OCI-LY7 (cell line): ENCODE measurements around the gene PLA2R1. TPM values are rescaled to one million over a fixed set of nuclear protein-coding genes. Genes with fewer than 3 reads are reported as not detected.

Source experiments
- BruUV-seq: library from RNA; stranded (reverse); fragments of 400-500 nt; replicated peaks from 2 replicates; lab custom pipeline; 2021; lab: Mats Ljungman, UMichigan
- CTCF ChIA-PET: fragments of 300-600 bp; sonication (Branson Sonifier 250); formaldehyde crosslinking; loops from one replicate; lab custom pipeline; 2022; ENCODE audit warnings: antibody characterized with exemption; ENCODE audit not compliant: unreplicated experiment; lab: Charles Lee
- POLR2A ChIA-PET: fragments of 300-600 bp; sonication (Branson Sonifier 250); formaldehyde crosslinking; loops from one replicate; lab custom pipeline; 2022; ENCODE audit warnings: antibody characterized with exemption; lab: Charles Lee
- DNase-seq: peaks from one replicate; pipeline ENCODE4 v3.0.0-alpha.2; 2015; ENCODE audit warnings: low spot score
- H2AFZ ChIP-seq: fragments of 200-600 bp; sonication (generic), shearing (Covaris generic); 2 replicates; pipeline ENCODE4 v1.6.1; 2014; ENCODE audit warnings: mild to moderate bottlenecking, antibody characterized with exemption, low read length, moderate library complexity
- H3K27ac ChIP-seq: fragments of 200-600 bp; sonication (generic); 2 replicates; pipeline ENCODE4 v1.5.1; 2014; ENCODE audit warnings: mixed run types, low read depth, mild to moderate bottlenecking, moderate library complexity, low read length, inconsistent platforms; ENCODE audit not compliant: poor library complexity, severe bottlenecking
- H3K36me3 ChIP-seq: fragments of 200-600 bp; sonication (generic); 2 replicates; pipeline ENCODE4 v1.6.1; 2014; ENCODE audit warnings: mild to moderate bottlenecking, antibody characterized with exemption, low read length, moderate library complexity, mixed read lengths; ENCODE audit not compliant: insufficient read depth
- H3K4me1 ChIP-seq: fragments of 200-600 bp; sonication (generic); 2 replicates; pipeline ENCODE4 v1.5.1; 2014; ENCODE audit warnings: mild to moderate bottlenecking, low read length; ENCODE audit not compliant: insufficient read depth, poor library complexity, severe bottlenecking
- H3K4me2 ChIP-seq: fragments of 200-600 bp; sonication (generic); 2 replicates; pipeline ENCODE4 v1.6.1; 2014; ENCODE audit warnings: mild to moderate bottlenecking, low read length
- H3K4me3 ChIP-seq: fragments of 200-600 bp; sonication (generic); 2 replicates; pipeline ENCODE4 v1.5.1; 2014; ENCODE audit warnings: mild to moderate bottlenecking, low read depth, low read length; ENCODE audit not compliant: poor library complexity, severe bottlenecking
- H3K79me2 ChIP-seq: fragments of 200-600 bp; sonication (generic); 2 replicates; pipeline ENCODE4 v1.6.1; 2016; ENCODE audit warnings: low read depth, mild to moderate bottlenecking, low read length, moderate library complexity, mixed read lengths; ENCODE audit not compliant: insufficient read depth
- H3K9me2 ChIP-seq: fragments of 200-600 bp; sonication (generic); 2 replicates; pipeline ENCODE4 v1.6.1; 2016; ENCODE audit warnings: mild to moderate bottlenecking, low read length, mixed read lengths; ENCODE audit not compliant: insufficient read depth
- H3K9me3 ChIP-seq: fragments of 200-600 bp; sonication (generic); 2 replicates; pipeline ENCODE4 v1.6.1; 2014; ENCODE audit warnings: mild to moderate bottlenecking, mixed run types, low read length, mixed read lengths
- H4K20me1 ChIP-seq: fragments of 200-600 bp; sonication (generic); 2 replicates; pipeline ENCODE4 v1.6.1; 2014; ENCODE audit warnings: mild to moderate bottlenecking, antibody characterized with exemption, low read length, moderate library complexity, mixed read lengths; ENCODE audit not compliant: insufficient read depth
- CTCF ChIP-seq: fragments of 200-600 bp; sonication (generic); conservative IDR thresholded peaks from 2 replicates; pipeline ENCODE4 v1.5.1; 2014; ENCODE audit warnings: mild to moderate bottlenecking, antibody characterized with exemption, low read length, moderate library complexity, mixed read lengths
- EZH2phosphoT487 ChIP-seq: fragments of 200-600 bp; sonication (generic); IDR thresholded peaks from 2 replicates; pipeline ENCODE4 v1.6.1; 2018; ENCODE audit warnings: low read depth, borderline replicate concordance, mild to moderate bottlenecking, mixed run types, antibody characterized with exemption, low read length, moderate library complexity, mixed read lengths
- intact Hi-C: fragments of 100-400 bp; cut with micrococcal nuclease; formaldehyde crosslinking; loops from one replicate; pipeline ENCODE4 v1.10.0; 2022; ENCODE audit not compliant: unreplicated experiment
- total RNA-seq, 2 experiments: library from RNA; depleted of rRNA in 1 of 2; stranded (reverse); fragments of >200 nt in 1 of 2; shearing (Covaris generic) in 1 of 2; gene quantifications; 2 replicates each; pipeline ENCODE4 v1.2.3, GENCODE V29; 2014 to 2022

Gene PLA2R1
- total RNA-seq, 2 experiments from 2014 or later = not detected

GRCh38 chr2:159944874-159945273, 117.5 kb downstream of the PLA2R1 start:
- Histone ChIP-seq H3K9me2 (no peaks in the 10 kb centered on the region), H3K27ac (no peak overlapping the region), H3K36me3 (no peaks in the 10 kb centered on the region), H3K4me3 (no peak overlapping the region), H3K4me2 (no peak overlapping the region), H3K9me3 (no peaks in the 10 kb centered on the region), H3K4me1 (no peaks in the 10 kb centered on the region), H3K79me2 (no peaks in the 10 kb centered on the region), H2AFZ (no peak overlapping the region), H4K20me1 (no peaks in the 10 kb centered on the region)
- intact Hi-C loops = no loop called here
- no TSS peak for BruUV-seq
- ChIA-PET POLR2A (no interaction called here), CTCF (no interaction called here)
- DNase-seq = no peak
- no peak for TF ChIP-seq CTCF
- no peak for TF ChIP-seq EZH2phosphoT487

GRCh38 chr2:159942146-159942545, 120.3 kb downstream of the PLA2R1 start:
- ChIA-PET CTCF (no interaction called here), POLR2A (interaction anchor here (0.7 kb wide), 2 partner anchors 29 to 239 kb away, joined by 3 read pairs; no protein-coding TSS in a partner anchor)
- H3K4me3 ChIP-seq = no peak overlapping the region
- DNase-seq = no peak
- no peaks in the 10 kb centered on the region for H3K4me1 ChIP-seq
- H3K79me2 ChIP-seq = no peaks in the 10 kb centered on the region
- H3K9me3 ChIP-seq = no peaks in the 10 kb centered on the region
- no peak overlapping the region for H3K4me2 ChIP-seq
- intact Hi-C loops = no loop called here
- H3K9me2 ChIP-seq = no peaks in the 10 kb centered on the region
- no peak overlapping the region for H2AFZ ChIP-seq
- no TSS peak for BruUV-seq
- H3K27ac ChIP-seq = no peak overlapping the region
- H3K36me3 ChIP-seq = no peaks in the 10 kb centered on the region
- TF ChIP-seq EZH2phosphoT487 (no peak), CTCF (no peak)
- no peaks in the 10 kb centered on the region for H4K20me1 ChIP-seq

GRCh38 chr2:159941729-159942128, 120.7 kb downstream of the PLA2R1 start:
- CTCF ChIA-PET = no interaction called here
- H3K36me3 ChIP-seq = no peaks in the 10 kb centered on the region
- intact Hi-C loops = no loop called here

More at GRCh38 chr2:159941729-159942128, 120.7 kb downstream of the PLA2R1 start:
- no peak overlapping the region for H3K27ac ChIP-seq
- no peak overlapping the region for H3K4me3 ChIP-seq
- no peaks in the 10 kb centered on the region for H3K4me1 ChIP-seq
- H3K9me3 ChIP-seq = peaks cover 2% of the 10 kb centered on the region; the same call in 1 of the 2 replicates
- no TSS peak for BruUV-seq
- POLR2A ChIA-PET = interaction anchor here (0.7 kb wide), 1 partner anchor 238 kb away, joined by 3 read pairs; no protein-coding TSS in a partner anchor
- H3K9me2 ChIP-seq = no peaks in the 10 kb centered on the region
- no peak overlapping the region for H2AFZ ChIP-seq
- H3K79me2 ChIP-seq = no peaks in the 10 kb centered on the region
- DNase-seq = no peak
- no peak overlapping the region for H3K4me2 ChIP-seq
- H4K20me1 ChIP-seq = no peaks in the 10 kb centered on the region
- TF ChIP-seq CTCF (no peak), EZH2phosphoT487 (no peak)
